ENCODE data around the gene ERBB4. TPM values are rescaled to one million over a fixed set of nuclear protein-coding genes. Genes with fewer than 3 reads are reported as not detected.

ERBB4 gene
- total RNA-seq, 1 donor from 2014 or later, result 22.6 TPM

DNA sequence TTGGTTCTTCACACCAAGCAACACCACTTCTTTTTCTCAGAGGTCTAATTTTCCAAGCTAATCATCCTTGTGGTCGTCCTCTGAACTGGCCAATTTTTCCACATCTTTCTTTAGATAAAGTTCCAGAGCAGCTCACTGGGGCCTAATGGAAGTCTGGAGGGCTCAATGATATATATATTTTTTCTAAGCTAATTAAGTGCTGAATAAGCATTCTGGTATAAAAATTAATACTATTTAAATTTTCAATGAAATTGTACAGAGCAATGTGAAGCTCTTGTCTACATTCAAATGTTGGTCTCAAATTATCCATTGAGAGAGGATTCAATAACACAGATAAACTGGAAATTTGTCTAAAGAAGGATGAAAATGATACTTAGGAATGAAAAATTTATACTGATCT lies 866.6 kb downstream of the ERBB4 start:
- no peaks in the 10 kb centered on the region for H3K36me3 ChIP-seq
- intact Hi-C loops (cut with DNase I), result no loop called here

DNA sequence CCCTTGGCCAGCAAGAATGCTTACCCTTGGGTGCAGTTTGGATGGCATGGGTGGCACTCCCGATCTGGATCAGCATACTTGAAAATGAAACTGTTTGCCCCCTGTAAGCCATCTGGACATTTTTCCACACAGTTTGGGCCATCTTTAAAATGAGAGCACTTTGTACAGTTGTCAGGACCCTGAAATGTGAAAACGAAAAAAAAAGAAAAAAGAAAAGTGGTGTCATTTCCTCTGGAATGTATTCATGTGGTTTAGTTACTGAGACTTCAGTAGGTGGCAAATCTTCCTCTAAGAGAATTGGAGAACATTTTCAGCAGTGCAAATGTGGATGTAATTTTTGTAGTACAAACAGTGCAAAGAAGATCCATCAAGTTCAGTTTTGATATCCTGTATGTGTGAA lies 873.3 kb downstream of the ERBB4 start:
- Histone ChIP-seq H3K27ac (no peak overlapping the region), H3K4me1 (no peaks in the 10 kb centered on the region), H3K27me3 (no peaks in the 10 kb centered on the region), H3K9me3 (no peaks in the 10 kb centered on the region), H3K36me3 (no peaks in the 10 kb centered on the region), H3K4me3 (no peak overlapping the region)
- TF ChIP-seq, protein P1, sequence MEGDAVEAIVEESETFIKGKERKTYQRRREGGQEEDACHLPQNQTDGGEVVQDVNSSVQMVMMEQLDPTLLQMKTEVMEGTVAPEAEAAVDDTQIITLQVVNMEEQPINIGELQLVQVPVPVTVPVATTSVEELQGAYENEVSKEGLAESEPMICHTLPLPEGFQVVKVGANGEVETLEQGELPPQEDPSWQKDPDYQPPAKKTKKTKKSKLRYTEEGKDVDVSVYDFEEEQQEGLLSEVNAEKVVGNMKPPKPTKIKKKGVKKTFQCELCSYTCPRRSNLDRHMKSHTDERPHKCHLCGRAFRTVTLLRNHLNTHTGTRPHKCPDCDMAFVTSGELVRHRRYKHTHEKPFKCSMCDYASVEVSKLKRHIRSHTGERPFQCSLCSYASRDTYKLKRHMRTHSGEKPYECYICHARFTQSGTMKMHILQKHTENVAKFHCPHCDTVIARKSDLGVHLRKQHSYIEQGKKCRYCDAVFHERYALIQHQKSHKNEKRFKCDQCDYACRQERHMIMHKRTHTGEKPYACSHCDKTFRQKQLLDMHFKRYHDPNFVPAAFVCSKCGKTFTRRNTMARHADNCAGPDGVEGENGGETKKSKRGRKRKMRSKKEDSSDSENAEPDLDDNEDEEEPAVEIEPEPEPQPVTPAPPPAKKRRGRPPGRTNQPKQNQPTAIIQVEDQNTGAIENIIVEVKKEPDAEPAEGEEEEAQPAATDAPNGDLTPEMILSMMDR (IDR thresholded peaks at IDR 0.05), result no peak
- intact Hi-C loops (cut with DNase I), result no loop called here
- DNase-seq (no peak), ATAC-seq (no peak)

More for the DNA sequence above, 866.6 kb downstream of the ERBB4 start:
- no peaks in the 10 kb centered on the region for H3K4me1 ChIP-seq
- TF ChIP-seq, protein P1 (IDR thresholded peaks at IDR 0.05), result no peak
- ATAC-seq (no peak), DNase-seq (no peak)
- no peaks in the 10 kb centered on the region for H3K9me3 ChIP-seq
- H3K27ac ChIP-seq, result no peak overlapping the region
- no peaks in the 10 kb centered on the region for H3K27me3 ChIP-seq
- no peak overlapping the region for H3K4me3 ChIP-seq

DNA sequence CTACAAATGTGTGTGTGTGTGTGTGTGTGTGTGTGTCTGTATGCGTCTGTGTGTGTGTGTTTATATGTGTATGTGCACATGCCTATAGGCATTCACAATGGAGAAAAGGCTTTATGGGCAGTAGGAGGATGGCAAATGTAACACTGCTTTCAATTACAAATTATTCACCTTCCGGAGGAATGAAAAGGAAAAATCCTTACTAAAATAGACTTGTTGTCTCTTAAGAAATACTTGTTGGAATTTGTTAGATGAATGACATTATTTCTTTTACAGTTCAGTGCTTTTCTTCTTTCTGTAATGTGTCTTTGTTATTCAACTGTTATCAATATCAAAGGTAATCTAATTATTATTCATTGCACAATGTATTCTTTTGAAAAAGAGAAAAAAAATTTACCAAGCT lies 874.3 kb downstream of the ERBB4 start:
- Histone ChIP-seq H3K4me3 (no peak overlapping the region), H3K36me3 (no peaks in the 10 kb centered on the region), H3K27ac (no peak overlapping the region), H3K4me1 (no peaks in the 10 kb centered on the region), H3K27me3 (no peaks in the 10 kb centered on the region), H3K9me3 (no peaks in the 10 kb centered on the region)
- DNase-seq, result no peak
- no peak for ATAC-seq
- intact Hi-C loops (cut with DNase I), result no loop called here
- TF ChIP-seq, protein P1 (IDR thresholded peaks at IDR 0.05), result no peak

DNA sequence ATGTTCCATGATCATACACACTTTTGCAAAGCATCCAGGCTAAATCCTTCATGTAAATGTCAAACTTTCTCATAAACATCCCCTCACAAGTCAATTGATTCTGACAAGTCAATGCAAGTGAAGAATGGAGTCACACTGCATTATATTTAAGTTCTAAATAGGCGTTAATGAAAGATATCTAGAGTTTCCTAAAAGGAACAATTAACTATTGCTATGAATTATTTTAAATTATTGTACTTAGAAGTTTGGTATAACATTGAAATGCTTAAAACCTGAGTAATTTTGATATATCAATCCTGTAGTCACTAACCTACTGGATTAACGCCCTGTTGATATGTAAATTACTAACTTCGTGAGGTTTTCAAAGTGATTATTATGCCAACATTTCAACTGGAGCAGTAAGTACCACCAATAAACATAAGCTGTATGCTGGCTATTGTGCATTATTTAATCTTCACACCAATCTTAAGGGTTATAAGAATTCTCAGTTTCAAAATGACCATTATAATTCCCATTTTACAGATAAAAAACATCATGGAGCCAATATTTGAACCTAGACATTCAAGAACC lies 884.3 kb downstream of the ERBB4 start:
- DNase-seq (no peak), ATAC-seq (no peak)
- TF ChIP-seq, protein P1 (IDR thresholded peaks at IDR 0.05), result no peak
- no peaks in the 10 kb centered on the region for H3K4me1 ChIP-seq
- H3K36me3 ChIP-seq, result no peaks in the 10 kb centered on the region
- H3K27me3 ChIP-seq, result no peaks in the 10 kb centered on the region
- H3K27ac ChIP-seq, result no peak overlapping the region
- intact Hi-C loops (cut with DNase I), result no loop called here
- H3K4me3 ChIP-seq, result no peak overlapping the region
- H3K9me3 ChIP-seq, result no peaks in the 10 kb centered on the region

DNA sequence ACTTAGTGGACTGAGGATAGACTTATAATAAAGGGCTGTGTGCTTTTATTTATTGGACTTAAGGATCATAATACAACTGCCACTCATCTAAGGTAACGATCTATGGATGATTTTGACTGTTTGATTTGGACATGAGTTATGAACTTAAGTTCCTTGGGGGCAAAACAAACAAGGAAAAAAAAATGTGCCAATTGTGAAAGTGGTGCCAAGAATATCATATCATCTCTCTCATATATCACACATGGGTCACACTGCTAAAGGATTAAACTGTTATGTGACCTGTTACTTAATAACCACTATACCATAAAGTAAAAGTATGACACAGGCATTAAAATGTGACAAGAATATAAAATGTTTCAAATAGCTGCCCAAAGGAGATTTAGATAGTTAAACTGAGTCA lies 886.3 kb downstream of the ERBB4 start:
- Histone ChIP-seq H3K27ac (no peak overlapping the region), H3K4me3 (no peak overlapping the region), H3K4me1 (no peaks in the 10 kb centered on the region), H3K27me3 (no peaks in the 10 kb centered on the region), H3K36me3 (no peaks in the 10 kb centered on the region), H3K9me3 (no peaks in the 10 kb centered on the region)
- ATAC-seq (no peak), DNase-seq (no peak)
- intact Hi-C loops (cut with DNase I), result no loop called here
- TF ChIP-seq, protein P1 (IDR thresholded peaks at IDR 0.05), result no peak

DNA sequence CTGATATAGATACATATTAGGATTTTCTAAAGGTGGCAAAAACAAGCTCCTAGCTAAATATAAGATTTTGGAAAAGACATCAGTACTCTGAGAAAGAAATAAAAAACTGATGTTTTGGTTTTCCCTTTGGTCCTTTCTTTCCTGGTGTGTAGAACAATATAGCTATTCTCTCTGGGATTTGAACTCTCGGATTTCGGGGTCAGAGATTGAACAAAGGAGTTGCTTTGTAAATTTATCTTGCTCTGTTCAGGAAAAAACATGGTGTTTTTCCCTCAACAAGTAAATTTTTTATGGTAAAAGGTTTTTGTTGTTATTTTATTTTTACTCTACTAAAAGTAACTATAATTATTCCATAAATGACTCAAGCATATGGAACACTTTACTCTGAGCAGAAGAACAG lies 889.3 kb downstream of the ERBB4 start:
- ATAC-seq, result no peak
- intact Hi-C loops (cut with DNase I), result no loop called here

More for the DNA sequence above, 889.3 kb downstream of the ERBB4 start:
- H3K36me3 ChIP-seq, result no peaks in the 10 kb centered on the region
- no peaks in the 10 kb centered on the region for H3K4me1 ChIP-seq
- no peak overlapping the region for H3K4me3 ChIP-seq
- H3K27me3 ChIP-seq, result no peaks in the 10 kb centered on the region
- DNase-seq, result no peak
- TF ChIP-seq, protein P1 (IDR thresholded peaks at IDR 0.05), result no peak
- H3K9me3 ChIP-seq, result no peaks in the 10 kb centered on the region
- no peak overlapping the region for H3K27ac ChIP-seq

All from upper lobe of right lung (tissue), 1 donor.